Coronary artery (tissue), 2 donors: ENCODE results near the gene DAPK1.

Source experiments
- DNase-seq: peaks from one replicate; pipeline ENCODE4 v3.0.0-alpha.2; 2017; ENCODE audit warnings: low spot score
- H3K27ac ChIP-seq, 2 donors: fragments of 200-600 bp; sonication (generic); one replicate each; pipeline ENCODE4 v1.5.1; 2016 to 2019
- H3K4me3 ChIP-seq: fragments of 200-600 bp; sonication (generic); 2 replicates; pipeline ENCODE4 v1.5.1; 2016; ENCODE audit warnings: mild to moderate bottlenecking, moderate library complexity
- CTCF ChIP-seq: fragments of 200-600 bp; sonication (generic); IDR thresholded peaks from one replicate; pipeline ENCODE4 v1.5.1; 2019; ENCODE audit warnings: antibody characterized with exemption

The DAPK1 gene

GRCh38 chr9:87718852-87719612 is 221.4 kb downstream of the DAPK1 start:
- TF ChIP-seq CTCF: no peak
- no peak overlapping the region for H3K27ac ChIP-seq
- no peak for DNase-seq
- H3K4me3 ChIP-seq: no peak overlapping the region

GRCh38 chr9:87720173-87720572 is 222.5 kb downstream of the DAPK1 start:
- H3K27ac ChIP-seq: no peak overlapping the region
- no peak for TF ChIP-seq CTCF
- no peak overlapping the region for H3K4me3 ChIP-seq
- DNase-seq: no peak

- Histone ChIP-seq H3K4me3 (no peak overlapping the region), H3K27ac (peak overlapping the region in 1 of 2 donors; percentile 46)
- DNase-seq: no peak
- TF ChIP-seq CTCF: no peak
These were observed 224.9 kb downstream of the DAPK1 start for GRCh38 chr9:87722393-87723088.

GRCh38 chr9:87725356-87725899 is 227.8 kb downstream of the DAPK1 start:
- TF ChIP-seq CTCF: no peak
- H3K4me3 ChIP-seq: peak overlapping the region; percentile 97
- DNase-seq: no peak
- peak overlapping the region; percentile 94 to 99 for H3K27ac ChIP-seq

- Histone ChIP-seq H3K27ac (peak within 1 kb of the TSS; percentile 94 to 99), H3K4me3 (peak within 1 kb of the TSS; percentile 97)
- TF ChIP-seq CTCF: no peak
- DNase-seq: peak; percentile 95
These were observed 228.4 kb downstream of the DAPK1 start, which contains the start of gene CTSL for GRCh38 chr9:87725900-87726709. CTSL (plus strand) TSS chr9:87726119; CDS start chr9:87727604, 1,485 bp downstream.

GRCh38 chr9:87729246-87729645 is 231.6 kb downstream of the DAPK1 start:
- Histone ChIP-seq H3K4me3 (peak overlapping the region; percentile 12), H3K27ac (no peak overlapping the region)

More at GRCh38 chr9:87729246-87729645, 231.6 kb downstream of the DAPK1 start:
- DNase-seq: no peak
- no peak for TF ChIP-seq CTCF
